Heart left ventricle (tissue), 16 donors: Measurements from ENCODE around the gene ACIN1. TPM values are rescaled to one million over a fixed set of nuclear protein-coding genes. Genes with fewer than 3 reads are reported as not detected.
A peak's percentile ranks its signal among the peaks of the same experiment; 100 is the strongest.

Experiments
- ATAC-seq, 4 donors: fragments of 200-7000 bp; cut with Tn5 transposase; one replicate each; pipeline ENCODE4 v1.9.1; 2020 to 2022; ENCODE audit warnings: moderate library complexity in 4 of 4, mild to moderate bottlenecking in 3 of 4, moderate number of reproducible peaks in 1 of 4
- DNase-seq, 5 donors: peaks; one replicate each; pipeline ENCODE4 v3.0.0-alpha.2; 2020
- H3K27ac ChIP-seq, 12 donors: fragments of 200-600 bp; sonication (generic) in 4 of 12; one replicate each; pipeline versions ENCODE4 v1.5.0 to v1.8.0; 2016 to 2022; ENCODE audit warnings: mild to moderate bottlenecking in 2 of 12
- H3K27me3 ChIP-seq, 9 donors: fragments of 200-600 bp; sonication (generic) in 2 of 9; one replicate each; pipeline versions ENCODE4 v1.5.1 to v1.8.0; 2016 to 2022; ENCODE audit warnings: mild to moderate bottlenecking in 3 of 9
- H3K36me3 ChIP-seq, 9 donors: fragments of 200-600 bp; sonication (generic) in 2 of 9; one replicate each; pipeline versions ENCODE4 v1.5.0 to v1.8.0; 2018 to 2022; ENCODE audit warnings: mild to moderate bottlenecking in 2 of 9
- H3K4me1 ChIP-seq, 12 donors: fragments of 200-600 bp; sonication (generic) in 4 of 12; one replicate each; pipeline versions ENCODE4 v1.5.0 to v1.8.0; 2016 to 2022; ENCODE audit warnings: mild to moderate bottlenecking in 3 of 12
- H3K4me3 ChIP-seq, 12 donors: fragments of 200-600 bp; sonication (generic) in 4 of 12; one replicate each; pipeline versions ENCODE4 v1.5.0 to v1.8.0; 2017 to 2022; ENCODE audit warnings: mild to moderate bottlenecking in 9 of 12, moderate library complexity in 4 of 12
- H3K9me3 ChIP-seq, 12 donors: fragments of 200-600 bp; sonication (generic) in 4 of 12; one replicate each; pipeline versions ENCODE4 v1.5.0 to v1.8.0; 2016 to 2022; ENCODE audit warnings: mild to moderate bottlenecking in 1 of 12
- POLR2A ChIP-seq, 2 donors: fragments of 450-650 bp; IDR thresholded peaks; one replicate each; pipeline ENCODE4 v1.6.1; 2017; ENCODE audit warnings: antibody characterized with exemption in 2 of 2, mild to moderate bottlenecking in 2 of 2, moderate library complexity in 2 of 2
- WGBS, 4 donors: extraction: QIAGEN DNeasy Blood & Tissue Kit in 2 of 4; methylation state at CpG; one replicate each; pipeline versions ENCODE4 v1.1.5 to v1.1.7; 2013 to 2018; 5-methylcytosine and 5-hydroxymethylcytosine counted together
- intact Hi-C, 10 donors: fragments of 100-400 bp; cut with DNase I; formaldehyde crosslinking; loops; one replicate each; pipeline versions ENCODE4 v1.11.1 to v1.14.2; 2022
- polyA plus RNA-seq, 2 donors: library from polyadenylated mRNA; stranded (reverse); fragments of 200-250 nt; gene quantifications; one replicate each; pipeline ENCODE4 v1.2.3, GENCODE V29; 2013
- total RNA-seq, 9 donors: library from RNA; depleted of rRNA in 2 of 9; stranded (reverse); fragments of >200 nt in 2 of 9; fragmentation: NEBNext Ultra II Directional in 3 of 9; extraction: Animal tissue kit (Norgen Biotek cat#: 25700) in 3 of 9; gene quantifications; one replicate each; pipeline versions ENCODE4 v1.1.0 to v1.2.4, GENCODE V29; 2016 to 2023
- TF ChIP-seq, protein P1 (sequence below), 12 donors: fragments of 200-600 bp; sonication (generic) in 4 of 12; IDR thresholded peaks; one replicate each; pipeline versions ENCODE4 v1.5.0 to v1.8.0; 2018 to 2022; ENCODE audit warnings: antibody characterized with exemption in 12 of 12, mild to moderate bottlenecking in 5 of 12
- donor health status: ischemic (EF 13 %, LVEDD 7.1; RV severe dilation, severe dysfunction).
- donor health status: healthy with polysubstance abuse.
- donor health status: DM: no; HTN: yes; CAD: no.
- donor health status: DM: no; HTN: no; CAD: no.
- donor health status: ischemic (EF 25% LVEDD 6.9; RV normal size, moderate dysfunction).
- donor health status: ischemic (EF 25% LVEDD 5.7; RV mildly dilated, moderate dysfunction).
- donor health status: healthy.
- donor health status: DM: yes; HTN: yes; CAD: no.
- donor health status: ischemic (EF 35%, LVEDD 5.7; RV mildly dilated, moderate dysfunction).
- donor health status: nonischemic (EF 11% LVEDD 7.7; RV severe dilation, severe dysfunction).
- donor health status: DM: yes; HTN: yes; CAD: no.
- donor health status: PGD.
- donor health status: ischemic (EF 29% LVEDD 5.4; RV normal size, mild dysfunction).
- donor health status: nonischemic (EF 23%, LVEDD 6.1; RV moderate dilation, normal function).

Gene ACIN1
- total and polyA plus RNA-seq, 11 donors = 42.0 to 91.2 (median 65.6) TPM

DNA sequence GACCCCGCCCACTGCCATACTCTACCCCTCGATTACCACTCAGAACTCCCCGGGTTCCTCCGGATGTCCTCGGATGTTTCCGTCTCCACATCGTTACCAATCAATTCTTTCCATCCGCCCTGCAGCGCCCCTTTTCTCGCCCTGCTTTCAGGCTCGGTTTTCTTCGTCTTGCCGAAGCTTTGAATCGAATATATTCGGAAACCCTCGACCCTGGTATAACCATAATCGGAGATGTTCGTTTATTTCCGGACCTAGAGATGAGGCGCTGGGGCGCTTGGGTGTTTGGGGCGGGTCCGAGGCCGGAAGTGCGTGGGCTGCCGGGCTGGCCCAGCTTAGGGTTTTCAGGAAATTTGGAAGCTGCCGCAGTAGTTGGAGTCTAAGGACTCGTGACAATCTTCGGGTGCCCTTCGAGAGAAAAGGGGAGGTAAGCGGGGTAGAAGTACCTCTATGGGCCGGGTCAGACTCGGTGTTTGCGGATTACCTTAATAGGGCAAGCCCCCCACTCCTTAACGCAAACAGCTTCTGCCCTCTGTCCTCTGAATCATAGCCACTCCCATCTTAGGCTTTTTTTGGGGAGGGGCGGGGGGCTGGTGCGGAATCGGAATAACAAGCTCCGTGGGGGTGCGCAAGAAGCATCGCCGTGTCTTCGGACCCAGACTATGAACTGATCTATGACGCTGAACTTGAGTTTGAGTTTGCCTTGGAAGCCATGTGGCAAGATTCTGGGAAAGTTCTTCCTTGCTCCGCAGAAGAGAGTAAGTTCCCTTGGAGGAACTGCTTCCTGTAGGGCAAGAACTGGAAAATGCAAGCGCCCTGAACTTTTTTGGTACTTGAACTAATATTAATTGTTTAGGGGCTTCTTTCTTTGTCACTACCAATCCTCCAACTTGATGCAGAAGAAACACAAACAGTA, 516 bp upstream of the ACIN1 start, which contains the start of gene C14orf119:
Gene C14orf119 (plus strand): TSS at position 310 of the 913 bp plus-strand sequence. CDS start 2,154 bp downstream, outside the sequence.
- TF ChIP-seq POLR2A (IDR thresholded peaks at IDR 0.05) = peak; percentile 12 to 69
- TF ChIP-seq, protein P1, sequence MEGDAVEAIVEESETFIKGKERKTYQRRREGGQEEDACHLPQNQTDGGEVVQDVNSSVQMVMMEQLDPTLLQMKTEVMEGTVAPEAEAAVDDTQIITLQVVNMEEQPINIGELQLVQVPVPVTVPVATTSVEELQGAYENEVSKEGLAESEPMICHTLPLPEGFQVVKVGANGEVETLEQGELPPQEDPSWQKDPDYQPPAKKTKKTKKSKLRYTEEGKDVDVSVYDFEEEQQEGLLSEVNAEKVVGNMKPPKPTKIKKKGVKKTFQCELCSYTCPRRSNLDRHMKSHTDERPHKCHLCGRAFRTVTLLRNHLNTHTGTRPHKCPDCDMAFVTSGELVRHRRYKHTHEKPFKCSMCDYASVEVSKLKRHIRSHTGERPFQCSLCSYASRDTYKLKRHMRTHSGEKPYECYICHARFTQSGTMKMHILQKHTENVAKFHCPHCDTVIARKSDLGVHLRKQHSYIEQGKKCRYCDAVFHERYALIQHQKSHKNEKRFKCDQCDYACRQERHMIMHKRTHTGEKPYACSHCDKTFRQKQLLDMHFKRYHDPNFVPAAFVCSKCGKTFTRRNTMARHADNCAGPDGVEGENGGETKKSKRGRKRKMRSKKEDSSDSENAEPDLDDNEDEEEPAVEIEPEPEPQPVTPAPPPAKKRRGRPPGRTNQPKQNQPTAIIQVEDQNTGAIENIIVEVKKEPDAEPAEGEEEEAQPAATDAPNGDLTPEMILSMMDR (IDR thresholded peaks at IDR 0.05) = no peak
- intact Hi-C loops = loop anchor here in 1 of 10 donors (10.0 kb wide), 1 partner anchor 209 kb away; the partner anchor contains the start of genes BCL2L2 and PPP1R3E
- Histone ChIP-seq H3K27me3 (no peaks in the 10 kb centered on the region), H3K36me3 (peaks cover 0 to 56% (median 43%) of the 10 kb centered on the region in 9 donors), H3K4me3 (peak within 1 kb of the TSS; percentile 57 to 96 (median 81)), H3K4me1 (peaks cover 5 to 69% (median 42%) of the 10 kb centered on the region in 12 donors), H3K9me3 (no peaks in the 10 kb centered on the region), H3K27ac (peak within 1 kb of the TSS; percentile 92 to 99 (median 97))
- peak; percentile 94 to 100 (median 100) for DNase-seq
- peak; percentile 92 to 96 (median 96) for ATAC-seq
- 0 to 1% (median 0%) methylated on average over 46 of the region's 46 CpGs for WGBS, 4 donors

DNA sequence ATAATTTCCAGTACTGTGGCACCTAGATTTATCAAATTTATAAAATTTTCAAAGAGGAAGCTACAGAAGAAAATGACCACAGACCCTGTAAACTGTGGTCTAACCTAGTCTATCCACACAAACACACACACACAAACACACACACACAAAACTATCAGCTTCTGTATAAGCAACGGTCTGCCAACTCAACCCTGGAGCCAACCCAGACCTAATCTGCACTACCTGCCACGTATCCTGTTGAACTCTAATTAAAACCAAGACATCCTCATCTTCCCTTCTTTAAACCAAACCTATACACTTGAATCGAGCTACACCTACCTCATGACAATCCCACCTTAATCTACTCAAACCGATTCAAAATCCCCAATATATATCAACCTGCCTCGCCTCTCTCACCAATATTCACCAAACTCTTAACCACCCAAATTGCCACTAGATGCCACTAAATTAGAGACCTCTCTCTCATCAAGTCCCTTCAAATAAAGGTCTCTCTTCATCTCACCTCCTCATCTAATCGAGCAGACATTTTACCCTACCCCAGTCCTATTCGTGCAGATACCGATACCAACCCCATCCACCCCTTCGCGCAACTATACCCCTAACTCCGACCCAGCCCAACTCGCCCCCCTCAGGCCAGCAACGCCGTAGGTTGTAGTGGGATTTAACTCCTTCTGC, 808 bp downstream of the ACIN1 start:
- Histone ChIP-seq H3K9me3 (no peaks in the 10 kb centered on the region), H3K4me3 (peak overlapping the region; percentile 57 to 96 (median 81)), H3K4me1 (peaks cover 5 to 67% (median 42%) of the 10 kb centered on the region in 12 donors), H3K27me3 (no peaks in the 10 kb centered on the region), H3K27ac (peak overlapping the region; percentile 92 to 99 (median 97)), H3K36me3 (peaks cover 0 to 61% (median 57%) of the 10 kb centered on the region in 9 donors)
- intact Hi-C loops = loop anchor here in 1 of 10 donors (10.0 kb wide), 1 partner anchor 211 kb away; the partner anchor contains the start of genes BCL2L2 and PPP1R3E
- TF ChIP-seq POLR2A (IDR thresholded peaks at IDR 0.05) = no peak
- TF ChIP-seq, protein P1 (IDR thresholded peaks at IDR 0.05) = peak in 1 of 12 donors; percentile 20
- DNase-seq (no peak), ATAC-seq (no peak)
- WGBS, 4 donors = 1 to 2% (median 1%) methylated on average over 14 of the region's 14 CpGs

DNA sequence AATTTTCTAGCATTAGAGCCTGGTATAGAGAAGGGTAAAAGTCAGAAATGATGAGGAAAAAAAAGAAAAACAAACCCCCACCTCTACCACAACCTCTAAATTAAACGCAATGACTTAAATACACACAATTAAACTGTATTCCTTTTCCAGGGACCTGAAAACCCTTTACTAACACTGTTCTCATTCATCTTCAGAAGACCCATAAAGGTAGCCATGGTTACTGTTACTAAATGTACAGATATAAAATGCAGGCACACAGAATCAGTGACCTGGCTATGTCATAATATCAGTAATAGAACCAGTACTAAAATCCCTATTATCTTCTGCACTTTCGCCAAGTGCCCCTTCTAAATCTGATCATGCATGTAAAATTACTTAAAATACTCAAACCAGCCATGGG, 1.4 kb downstream of the ACIN1 start:
- Histone ChIP-seq H3K4me1 (peaks cover 5 to 61% (median 41%) of the 10 kb centered on the region in 12 donors), H3K4me3 (peak overlapping the region in 11 of 12 donors; percentile 57 to 96 (median 80)), H3K9me3 (no peaks in the 10 kb centered on the region), H3K36me3 (peaks cover 0 to 61% (median 58%) of the 10 kb centered on the region in 9 donors), H3K27ac (peak overlapping the region in 1 of 12 donors; percentile 92), H3K27me3 (no peaks in the 10 kb centered on the region)
- ATAC-seq (no peak), DNase-seq (no peak)
- intact Hi-C loops = loop anchor here in 1 of 10 donors (10.0 kb wide), 1 partner anchor 211 kb away; the partner anchor contains the start of genes BCL2L2 and PPP1R3E
- TF ChIP-seq, protein P1 (IDR thresholded peaks at IDR 0.05) = no peak
- no peak for TF ChIP-seq POLR2A (IDR thresholded peaks at IDR 0.05)
- WGBS, 4 donors = 73 to 86% (median 81%) methylated on average over 2 of the region's 2 CpGs
